Activated naive CD4-positive, alpha-beta T cell (primary cell): ENCODE measurements around the gene WDR75.

ENCODE experiments used
- DNase-seq, 4 experiments: peaks; one replicate each; lab custom pipeline; 2025; lab: John Stamatoyannopoulos, UW

Gene WDR75

GRCh38 chr2:189500456-189501160 is 59.3 kb downstream of the WDR75 start:
- DNase-seq, result no peak

DNA sequence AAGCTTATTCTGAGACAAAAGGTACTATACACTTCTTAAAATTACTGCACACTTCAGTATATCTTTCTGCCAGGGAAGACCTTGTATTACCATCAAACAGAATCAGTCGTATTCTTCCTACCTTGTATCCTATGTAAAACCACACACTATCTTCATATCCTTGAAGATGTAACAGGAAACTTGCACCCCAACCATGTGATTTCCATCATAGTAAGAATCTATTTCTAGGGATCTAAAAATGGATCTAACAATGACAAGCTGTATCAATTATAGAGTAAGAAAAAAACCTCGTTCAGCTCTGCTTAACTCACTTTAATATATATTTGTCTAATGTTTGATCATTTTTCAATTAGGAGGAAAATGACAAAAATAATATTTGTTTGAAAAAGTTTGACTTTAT is 60.2 kb downstream of the WDR75 start:
- no peak for DNase-seq

DNA sequence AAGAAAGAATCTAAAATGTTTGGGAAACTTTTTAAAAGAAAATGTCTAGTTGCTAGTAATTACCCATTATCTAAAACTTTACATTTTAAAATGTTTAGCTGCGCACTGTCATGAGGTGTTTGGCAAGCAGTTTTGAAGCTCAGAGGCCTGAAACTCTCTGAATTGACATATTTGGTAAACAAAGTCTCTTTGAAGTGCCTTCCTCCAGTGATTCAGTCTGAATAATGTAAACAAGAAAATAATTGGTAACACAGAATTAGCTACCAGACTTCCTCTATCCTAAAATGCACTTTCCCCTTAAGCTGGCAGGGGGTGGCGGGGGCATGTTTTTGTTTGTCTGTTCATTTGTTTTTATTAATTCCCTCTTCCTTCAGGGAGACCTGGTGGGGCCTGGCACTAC is 61.4 kb downstream of the WDR75 start:
- DNase-seq, result no peak

- DNase-seq, result no peak
Observed at GRCh38 chr2:189504238-189504637, 63.0 kb downstream of the WDR75 start.

DNA sequence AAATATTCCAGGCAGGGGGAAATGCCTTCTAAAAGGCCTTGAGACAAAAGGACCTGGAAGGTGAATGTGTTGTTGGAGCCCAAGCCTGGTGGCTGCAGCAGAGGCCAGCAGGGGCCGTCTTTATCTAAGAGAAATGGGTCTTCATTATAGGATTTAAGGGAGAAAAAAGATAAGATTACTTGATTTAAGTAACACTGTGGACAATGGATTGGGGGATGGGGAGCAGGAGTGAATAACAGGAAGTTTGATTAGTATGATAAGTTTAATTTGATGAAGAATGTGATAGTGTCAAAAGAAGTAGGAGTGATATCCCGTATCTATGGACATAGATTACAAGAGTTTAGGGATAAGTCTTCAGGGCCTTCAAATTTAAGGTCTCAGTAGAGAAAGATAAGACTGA is 64.2 kb downstream of the WDR75 start:
- no peak for DNase-seq

DNA sequence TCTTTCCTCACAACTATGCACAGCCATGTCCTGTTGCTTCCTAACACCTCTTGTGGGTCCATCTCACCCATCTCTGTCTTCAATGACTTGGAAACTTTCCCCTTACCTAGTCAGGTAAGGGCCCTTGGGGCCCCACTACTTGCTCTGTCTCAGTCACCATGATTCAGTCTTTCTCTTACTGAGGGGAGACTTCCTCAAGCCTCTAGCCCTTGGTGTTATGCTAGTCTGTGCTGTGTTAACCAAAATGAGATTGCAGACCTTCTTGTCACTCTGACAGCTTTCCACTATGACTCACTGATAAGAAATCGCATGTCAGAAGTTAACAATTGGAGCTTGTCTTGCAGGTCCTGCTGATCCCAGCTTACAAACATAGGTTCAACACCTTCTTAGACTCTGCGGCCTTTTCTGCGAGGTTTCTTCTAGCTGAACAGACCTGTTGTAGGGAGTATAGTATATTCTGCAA is 65.3 kb downstream of the WDR75 start:
- DNase-seq, result no peak

- DNase-seq, result no peak
Observed at GRCh38 chr2:189511210-189511959, 70.1 kb downstream of the WDR75 start.

DNA sequence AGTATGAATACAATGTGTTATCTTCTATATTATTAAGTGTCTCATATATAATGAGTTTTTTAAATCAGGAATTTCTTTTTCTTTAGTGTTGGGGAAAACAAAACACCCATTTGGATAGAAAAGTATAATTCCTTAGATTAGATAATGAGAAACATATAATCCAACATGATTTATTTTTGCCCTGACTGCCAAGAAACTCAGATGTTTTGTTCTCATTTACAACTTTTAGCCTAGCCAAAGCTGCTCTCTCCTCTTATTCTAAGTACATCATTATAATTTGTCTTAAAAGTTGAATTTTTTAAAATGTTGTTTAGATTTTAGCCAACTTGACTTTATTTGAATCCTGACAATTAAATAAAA is 70.7 kb downstream of the WDR75 start:
- DNase-seq, result no peak

DNA sequence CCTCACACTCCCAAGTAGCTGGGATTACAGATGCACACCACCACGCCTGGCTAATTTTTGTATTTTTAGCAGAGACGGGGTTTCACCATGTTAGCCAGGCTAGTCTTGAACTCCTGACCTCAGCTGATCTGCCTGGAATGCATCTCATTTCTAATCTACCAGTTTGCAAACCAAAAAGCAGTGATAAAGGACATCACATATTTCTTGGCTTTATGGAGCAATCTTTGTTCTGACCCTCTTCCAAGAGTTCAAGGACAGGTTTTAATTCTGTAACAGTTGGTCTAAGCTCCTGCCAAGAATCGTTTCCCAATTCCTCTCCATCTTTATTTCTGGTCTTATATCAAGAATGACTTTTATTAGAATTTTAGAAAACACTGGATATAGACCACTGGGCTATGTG is 71.6 kb downstream of the WDR75 start:
- no peak for DNase-seq

- DNase-seq, result no peak
Observed at GRCh38 chr2:189514104-189514503, 72.8 kb downstream of the WDR75 start.

GRCh38 chr2:189515264-189515663 is 74.0 kb downstream of the WDR75 start:
- DNase-seq, result no peak

- no peak for DNase-seq
Observed at GRCh38 chr2:189516546-189516945, 75.3 kb downstream of the WDR75 start.

- DNase-seq, result no peak
Observed at GRCh38 chr2:189517847-189518535, 76.7 kb downstream of the WDR75 start.

DNA sequence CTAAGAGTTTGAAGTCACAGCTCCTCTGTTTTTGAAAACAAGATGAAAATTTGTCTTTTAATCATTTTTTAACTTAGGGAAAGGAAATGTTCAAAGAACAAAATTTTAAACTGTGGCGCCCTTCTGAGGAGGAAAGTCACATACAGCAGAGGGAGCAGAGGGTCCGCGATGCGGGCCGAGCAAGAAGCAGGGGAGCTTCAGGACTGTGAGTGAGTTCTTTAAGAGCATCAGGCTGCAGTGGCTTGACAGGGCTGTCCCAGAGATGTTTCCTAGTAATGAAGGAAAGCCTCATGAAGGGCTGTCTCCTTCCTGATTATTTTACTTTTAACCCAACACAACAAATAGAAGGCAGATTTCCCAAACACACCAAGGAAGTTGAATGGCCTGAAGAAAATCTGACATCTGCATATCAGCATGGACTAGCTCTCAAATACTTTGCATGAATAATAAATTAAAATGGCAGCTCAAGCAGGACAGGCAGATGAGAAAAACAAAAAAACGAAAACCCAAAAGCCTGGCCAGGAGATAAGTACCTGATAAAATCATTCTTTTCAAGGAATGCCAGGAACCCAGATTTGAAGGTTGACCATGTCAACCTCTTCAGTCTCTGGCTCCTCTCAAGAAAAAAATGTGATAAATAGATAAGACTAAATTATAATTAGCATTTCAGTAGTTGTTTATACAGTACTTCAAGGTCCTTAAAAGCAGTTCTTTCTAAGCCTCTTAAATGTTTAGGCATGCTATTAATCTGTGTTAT is 78.5 kb downstream of the WDR75 start:
- DNase-seq, result no peak

GRCh38 chr2:189521699-189522434 is 80.6 kb downstream of the WDR75 start:
- DNase-seq, result no peak

GRCh38 chr2:189522435-189523151 is 81.3 kb downstream of the WDR75 start:
- no peak for DNase-seq

GRCh38 chr2:189524746-189525145 is 83.5 kb downstream of the WDR75 start:
- DNase-seq, result no peak
